Right lobe of liver (tissue), 4 donors: Measurements from ENCODE around the gene ELMO1.

Source experiments
- POLR2A ChIP-seq: fragments of 450-650 bp; IDR thresholded peaks from one replicate; pipeline ENCODE4 v1.6.1; 2017; ENCODE audit warnings: antibody characterized with exemption, mild to moderate bottlenecking
- TF ChIP-seq, protein P1 (sequence below), 4 donors: fragments of 200-600 bp in 3 of 4; fragments of 450-650 bp in 1 of 4; IDR thresholded peaks; one replicate each; pipeline versions ENCODE4 v1.5.1 to v1.8.0; 2016 to 2022; ENCODE audit warnings: antibody characterized with exemption in 4 of 4, mild to moderate bottlenecking in 2 of 4
- donor health status: DM: no; HTN: no; CAD: no.
- donor health status: DM: no; HTN: no; CAD: no.
- donor health status: DM: no; HTN: yes; CAD: no.

DNA sequence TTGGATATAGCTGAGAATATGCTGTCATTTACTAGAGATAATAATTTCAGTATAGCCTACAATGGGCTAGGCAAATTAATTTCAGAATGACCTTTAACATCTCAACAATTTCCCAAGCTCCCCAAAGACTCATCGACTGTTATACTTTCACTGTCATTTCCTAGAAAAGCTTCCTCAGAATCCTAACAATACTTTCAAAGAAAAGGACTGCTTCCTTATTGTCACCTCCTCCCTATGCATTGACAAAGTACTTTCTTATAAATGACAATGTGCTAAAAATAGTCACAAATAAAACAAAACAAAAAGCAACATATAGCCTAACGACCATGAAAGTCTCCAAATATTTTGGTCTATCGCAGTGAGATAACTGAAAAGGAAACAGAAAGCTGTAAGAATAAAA, 272.6 kb downstream of the ELMO1 start:
- TF ChIP-seq, protein P1, sequence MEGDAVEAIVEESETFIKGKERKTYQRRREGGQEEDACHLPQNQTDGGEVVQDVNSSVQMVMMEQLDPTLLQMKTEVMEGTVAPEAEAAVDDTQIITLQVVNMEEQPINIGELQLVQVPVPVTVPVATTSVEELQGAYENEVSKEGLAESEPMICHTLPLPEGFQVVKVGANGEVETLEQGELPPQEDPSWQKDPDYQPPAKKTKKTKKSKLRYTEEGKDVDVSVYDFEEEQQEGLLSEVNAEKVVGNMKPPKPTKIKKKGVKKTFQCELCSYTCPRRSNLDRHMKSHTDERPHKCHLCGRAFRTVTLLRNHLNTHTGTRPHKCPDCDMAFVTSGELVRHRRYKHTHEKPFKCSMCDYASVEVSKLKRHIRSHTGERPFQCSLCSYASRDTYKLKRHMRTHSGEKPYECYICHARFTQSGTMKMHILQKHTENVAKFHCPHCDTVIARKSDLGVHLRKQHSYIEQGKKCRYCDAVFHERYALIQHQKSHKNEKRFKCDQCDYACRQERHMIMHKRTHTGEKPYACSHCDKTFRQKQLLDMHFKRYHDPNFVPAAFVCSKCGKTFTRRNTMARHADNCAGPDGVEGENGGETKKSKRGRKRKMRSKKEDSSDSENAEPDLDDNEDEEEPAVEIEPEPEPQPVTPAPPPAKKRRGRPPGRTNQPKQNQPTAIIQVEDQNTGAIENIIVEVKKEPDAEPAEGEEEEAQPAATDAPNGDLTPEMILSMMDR (IDR thresholded peaks at IDR 0.05) = no peak
- TF ChIP-seq POLR2A = no peak
